Loucy (cell line): Measurements from ENCODE around the gene SEC24B.

Experiments
- CTCF ChIP-seq: fragments of 200-600 bp; sonication (generic); conservative IDR thresholded peaks from 2 replicates; pipeline ENCODE4 v1.5.1; 2014; ENCODE audit warnings: mild to moderate bottlenecking, antibody characterized with exemption, low read length
- EZH2phosphoT487 ChIP-seq: fragments of 200-600 bp; IDR thresholded peaks from 2 replicates; pipeline ENCODE4 v1.6.1; 2018; ENCODE audit warnings: antibody characterized with exemption, mild to moderate bottlenecking, moderate library complexity, borderline replicate concordance

GRCh38 chr4:109588176-109588575 lies 154.6 kb downstream of the SEC24B start:
- TF ChIP-seq CTCF (no peak), EZH2phosphoT487 (no peak)
